Measurements from ENCODE around the gene IFT20. TPM values are rescaled to one million over a fixed set of nuclear protein-coding genes. Genes with fewer than 3 reads are reported as not detected.
A peak's percentile ranks its signal among the peaks of the same experiment; 100 is the strongest.

The IFT20 gene
- total and polyA plus RNA-seq, 9 of the 15 experiments (the other 6 are each of a cell fraction or from before 2014, with no cell fraction given), result 11.2 to 38.6 (median 20.1) TPM

GRCh38 chr17:28335959-28336871 lies 943 bp upstream of the IFT20 start:
- Histone ChIP-seq H3K9me1 (ENCODE audit: control insufficient read depth, insufficient read depth, low read length) (no peaks in the 10 kb centered on the region), H3K36me3 (ENCODE audit: control insufficient read depth, insufficient read depth, low read length) (peaks cover 21% of the 10 kb centered on the region; the same call in 2 of the 3 replicates), H3K9ac (ENCODE audit: insufficient read depth in 1 of 2, low read depth in 2 of 2, low read length in 2 of 2) (peak overlapping the region; percentile 75 to 92), H2AFZ (ENCODE audit: low read depth, low read length) (peak overlapping the region; percentile 78), H3K79me2 (ENCODE audit: control insufficient read depth, insufficient read depth, low read length) (peaks cover 33% of the 10 kb centered on the region), H3K27me3 (ENCODE audit: control insufficient read depth in 2 of 2, insufficient read depth in 2 of 2, low read length in 2 of 2) (no peaks in the 10 kb centered on the region), H3K4me2 (ENCODE audit: insufficient read depth, low read length) (peak overlapping the region; percentile 98), H3K9me3 (replicated peaks; ENCODE audit: control insufficient read depth, insufficient read depth, low read depth, low read length) (no peaks in the 10 kb centered on the region), H3K27ac (ENCODE audit: extremely low read depth, low read depth, low read length) (peak overlapping the region; percentile 65), H3K4me3 (peak overlapping the region; percentile 95), H4K20me1 (replicated peaks; ENCODE audit: control insufficient read depth, insufficient read depth, low read length) (peaks cover 14% of the 10 kb centered on the region), H3K4me1 (replicated peaks in 1 of 2; ENCODE audit: control insufficient read depth in 2 of 2, insufficient read depth in 2 of 2, low read length in 2 of 2) (peaks cover 19 to 20% of the 10 kb centered on the region in 2 experiments; a peak in 4 of 5 replicates)
- CTCF ChIA-PET (ENCODE audit: low intra/inter-chr PET ratio), result no interaction called here
- 6% methylated on average over 29 of the region's 29 CpGs for WGBS (ENCODE audit: insufficient coverage, low coverage, missing lambda C conversion rate)
- POLR2A ChIA-PET, result interaction anchor here (0.7 to 6.5 kb wide), 15 partner anchors 8 to 130 kb away, joined by 3 to 62 read pairs (median 5); partner anchors contain the start of genes POLDIP2, SARM1 and TMEM97
- BruUV-seq (replicated peaks), result TSS peak; percentile 56
- intact Hi-C loops (cut with micrococcal nuclease) (loop anchor here (2.0 kb wide), 1 partner anchor 17 kb away; the partner anchor contains the start of gene TMEM97), in situ Hi-C loops (cut with MboI) (no loop called here)
- peak; percentile 13 for ATAC-seq
- FAIRE-seq, result peak; percentile 81
- DNase-seq (ENCODE audit: extremely low read depth in 1 of 4, low spot score in 3 of 4), result peak; percentile 31 to 84 (median 45)
- TF ChIP-seq ZBTB8A (IDR thresholded peaks at IDR 0.05; ENCODE audit: partially characterized antibody), result no peak
- no peak for TF ChIP-seq POLR2H (tag; IDR thresholded peaks at IDR 0.05; ENCODE audit: low read depth)
- no peak for TF ChIP-seq PHF20 (IDR thresholded peaks at IDR 0.05; ENCODE audit: partially characterized antibody)
- no peak for TF ChIP-seq BDP1 (IDR thresholded peaks at IDR 0.05; ENCODE audit: insufficient read depth, insufficient read length)
- TF ChIP-seq CCAR2 (IDR thresholded peaks at IDR 0.05; ENCODE audit: low read depth, low read length), result no peak
- TF ChIP-seq, protein P1, sequence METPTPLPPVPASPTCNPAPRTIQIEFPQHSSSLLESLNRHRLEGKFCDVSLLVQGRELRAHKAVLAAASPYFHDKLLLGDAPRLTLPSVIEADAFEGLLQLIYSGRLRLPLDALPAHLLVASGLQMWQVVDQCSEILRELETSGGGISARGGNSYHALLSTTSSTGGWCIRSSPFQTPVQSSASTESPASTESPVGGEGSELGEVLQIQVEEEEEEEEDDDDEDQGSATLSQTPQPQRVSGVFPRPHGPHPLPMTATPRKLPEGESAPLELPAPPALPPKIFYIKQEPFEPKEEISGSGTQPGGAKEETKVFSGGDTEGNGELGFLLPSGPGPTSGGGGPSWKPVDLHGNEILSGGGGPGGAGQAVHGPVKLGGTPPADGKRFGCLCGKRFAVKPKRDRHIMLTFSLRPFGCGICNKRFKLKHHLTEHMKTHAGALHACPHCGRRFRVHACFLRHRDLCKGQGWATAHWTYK (CRISPR knock-in tag; IDR thresholded peaks at IDR 0.05), result peak; percentile 20; the same call in 1 of the 2 replicates
- no peak for TF ChIP-seq DMBX1 (CRISPR knock-in tag; IDR thresholded peaks at IDR 0.05; ENCODE audit: borderline replicate concordance)
- TF ChIP-seq TFAM (CRISPR knock-in tag; conservative IDR thresholded peaks at IDR 0.05), result no peak
- no peak for TF ChIP-seq ZNF589 (CRISPR knock-in tag; IDR thresholded peaks at IDR 0.05; ENCODE audit: low read depth)
- TF ChIP-seq, protein P2, sequence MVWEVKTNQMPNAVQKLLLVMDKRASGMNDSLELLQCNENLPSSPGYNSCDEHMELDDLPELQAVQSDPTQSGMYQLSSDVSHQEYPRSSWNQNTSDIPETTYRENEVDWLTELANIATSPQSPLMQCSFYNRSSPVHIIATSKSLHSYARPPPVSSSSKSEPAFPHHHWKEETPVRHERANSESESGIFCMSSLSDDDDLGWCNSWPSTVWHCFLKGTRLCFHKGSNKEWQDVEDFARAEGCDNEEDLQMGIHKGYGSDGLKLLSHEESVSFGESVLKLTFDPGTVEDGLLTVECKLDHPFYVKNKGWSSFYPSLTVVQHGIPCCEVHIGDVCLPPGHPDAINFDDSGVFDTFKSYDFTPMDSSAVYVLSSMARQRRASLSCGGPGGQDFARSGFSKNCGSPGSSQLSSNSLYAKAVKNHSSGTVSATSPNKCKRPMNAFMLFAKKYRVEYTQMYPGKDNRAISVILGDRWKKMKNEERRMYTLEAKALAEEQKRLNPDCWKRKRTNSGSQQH (CRISPR knock-in tag; IDR thresholded peaks at IDR 0.05), result no peak
- no peak for TF ChIP-seq EHMT2 (IDR thresholded peaks at IDR 0.05)
- TF ChIP-seq FOXJ3 (CRISPR knock-in tag; IDR thresholded peaks at IDR 0.05), result no peak
- TF ChIP-seq ZNF76 (CRISPR knock-in tag; IDR thresholded peaks at IDR 0.05; ENCODE audit: borderline replicate concordance), result no peak
- no peak for TF ChIP-seq ZNF12 (CRISPR knock-in tag; IDR thresholded peaks at IDR 0.05)
- TF ChIP-seq FOXK1 (CRISPR knock-in tag; IDR thresholded peaks at IDR 0.05; ENCODE audit: borderline replicate concordance), result no peak
- TF ChIP-seq NCOA2 (IDR thresholded peaks at IDR 0.05; ENCODE audit: partially characterized antibody in 2 of 2), result no peak
- TF ChIP-seq HDAC8 (tag; IDR thresholded peaks at IDR 0.05), result no peak

Data from K562 (cell line).